OCI-LY1 (cell line): Measurements from ENCODE around the gene BZW1.

ENCODE experiments used
- CTCF ChIP-seq: fragments of 200-600 bp; sonication (generic), shearing (Covaris generic); IDR thresholded peaks from 2 replicates; pipeline ENCODE4 v1.5.1; 2017; ENCODE audit warnings: mild to moderate bottlenecking, antibody characterized with exemption, low read length, moderate library complexity, mixed read lengths
- EZH2 ChIP-seq: fragments of 200-600 bp; sonication (generic), shearing (Covaris generic); IDR thresholded peaks from 2 replicates; pipeline ENCODE4 v1.8.0; 2017; ENCODE audit warnings: borderline replicate concordance, mixed run types, mild to moderate bottlenecking, antibody characterized with exemption, low read length, moderate library complexity, mixed read lengths

DNA sequence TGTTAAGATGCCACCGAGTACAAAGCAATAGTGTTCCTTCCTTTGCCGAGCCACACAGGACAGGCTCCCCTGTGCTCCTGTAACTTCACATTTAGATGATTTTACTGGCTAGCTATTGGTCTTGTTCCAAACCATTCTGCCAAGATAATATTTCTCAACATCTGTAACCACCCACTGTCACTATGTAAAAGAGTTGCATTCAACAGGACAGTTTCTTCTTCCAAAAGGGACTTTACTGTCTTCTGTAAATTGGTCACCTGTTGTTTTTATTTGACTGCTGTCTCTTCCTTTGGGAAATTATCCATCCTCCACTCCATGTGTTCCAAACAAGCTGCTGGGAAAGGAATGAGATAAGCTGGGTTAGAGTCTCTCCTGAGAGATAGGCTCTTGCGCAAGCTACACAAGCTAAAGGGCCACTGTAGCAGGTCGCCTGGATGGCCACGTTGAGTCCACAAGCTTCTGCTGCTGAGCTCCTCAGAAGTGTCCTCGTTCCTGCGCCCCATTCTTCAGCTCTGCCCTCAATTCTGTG lies 14.4 kb upstream of the BZW1 start:
- TF ChIP-seq CTCF, result no peak
- no peak for TF ChIP-seq EZH2
